IPS-11a (cell line): ENCODE data around the gene OAS3.
A peak's percentile ranks its signal among the peaks of the same experiment; 100 is the strongest.
"Not testable (repeated sequence)": the region's sequence is repeated elsewhere in the genome, so short reads cannot be mapped to it uniquely, and the experiment has no call there.

Experiments used
- H3K4me3 ChIP-seq: one replicate; pipeline ENCODE4 v1.5.1; 2013; ENCODE audit warnings: low read depth, low read length, control low read depth

OAS3 gene

GRCh38 chr12:112937741-112938719 is at the start of gene OAS3:
OAS3 (plus strand) TSS chr12:112938474; CDS start chr12:112938531, 57 bp downstream.
- H3K4me3 ChIP-seq: peak within 1 kb of the TSS; percentile 57

GRCh38 chr12:112891093-112892024 is 46.9 kb upstream of the OAS3 start:
- no peak overlapping the region for H3K4me3 ChIP-seq

- H3K4me3 ChIP-seq: no peak overlapping the region
Observed at GRCh38 chr12:112892856-112893255, 45.4 kb upstream of the OAS3 start.

- H3K4me3 ChIP-seq: no peak overlapping the region
Observed at GRCh38 chr12:112894128-112894527, 44.1 kb upstream of the OAS3 start.

- H3K4me3 ChIP-seq: no peak overlapping the region
Observed at GRCh38 chr12:112898380-112898779, 39.9 kb upstream of the OAS3 start.

- no peak overlapping the region for H3K4me3 ChIP-seq
Observed at GRCh38 chr12:112900298-112901145, 37.8 kb upstream of the OAS3 start.

GRCh38 chr12:112901271-112901670 is 37.0 kb upstream of the OAS3 start:
- no peak overlapping the region for H3K4me3 ChIP-seq

GRCh38 chr12:112904571-112904970 is 33.7 kb upstream of the OAS3 start:
- no peak overlapping the region for H3K4me3 ChIP-seq

GRCh38 chr12:112905451-112906089 is 32.7 kb upstream of the OAS3 start:
- no peak overlapping the region for H3K4me3 ChIP-seq

- no peak within 1 kb of the TSS for H3K4me3 ChIP-seq
Observed at GRCh38 chr12:112906712-112907414, 31.4 kb upstream of the OAS3 start, which contains the start of gene OAS1. OAS1 (plus strand) TSS chr12:112906962; CDS start chr12:112907040, 78 bp downstream.

- no peak overlapping the region for H3K4me3 ChIP-seq
Observed at GRCh38 chr12:112907415-112908157, 30.7 kb upstream of the OAS3 start.

GRCh38 chr12:112908548-112908947 is 29.7 kb upstream of the OAS3 start:
- H3K4me3 ChIP-seq: no peak overlapping the region

GRCh38 chr12:112909693-112910092 is 28.6 kb upstream of the OAS3 start:
- no peak overlapping the region for H3K4me3 ChIP-seq

- no peak overlapping the region for H3K4me3 ChIP-seq
Observed at GRCh38 chr12:112913038-112913688, 25.1 kb upstream of the OAS3 start.

- not testable (repeated sequence) for H3K4me3 ChIP-seq
Observed at GRCh38 chr12:112913888-112914287, 24.4 kb upstream of the OAS3 start.

- no peak overlapping the region for H3K4me3 ChIP-seq
Observed at GRCh38 chr12:112916270-112916669, 22.0 kb upstream of the OAS3 start.

- no peak overlapping the region for H3K4me3 ChIP-seq
Observed at GRCh38 chr12:112919121-112919520, 19.2 kb upstream of the OAS3 start.

GRCh38 chr12:112924986-112925385 is 13.3 kb upstream of the OAS3 start:
- H3K4me3 ChIP-seq: no peak overlapping the region
